Stimulated activated CD8-positive, alpha-beta memory T cell treated with anti-CD3 and anti-CD28 coated beads, Interleukin-15, amount 100 ng/mL, for 48 hours (primary cell): Measurements from ENCODE around the gene MED16.

ENCODE experiments used
- DNase-seq, 2 donors: peaks; one replicate each; pipeline ENCODE4 v3.0.0-alpha.2; 2020; ENCODE audit warnings: low read depth in 2 of 2

Gene MED16

DNA sequence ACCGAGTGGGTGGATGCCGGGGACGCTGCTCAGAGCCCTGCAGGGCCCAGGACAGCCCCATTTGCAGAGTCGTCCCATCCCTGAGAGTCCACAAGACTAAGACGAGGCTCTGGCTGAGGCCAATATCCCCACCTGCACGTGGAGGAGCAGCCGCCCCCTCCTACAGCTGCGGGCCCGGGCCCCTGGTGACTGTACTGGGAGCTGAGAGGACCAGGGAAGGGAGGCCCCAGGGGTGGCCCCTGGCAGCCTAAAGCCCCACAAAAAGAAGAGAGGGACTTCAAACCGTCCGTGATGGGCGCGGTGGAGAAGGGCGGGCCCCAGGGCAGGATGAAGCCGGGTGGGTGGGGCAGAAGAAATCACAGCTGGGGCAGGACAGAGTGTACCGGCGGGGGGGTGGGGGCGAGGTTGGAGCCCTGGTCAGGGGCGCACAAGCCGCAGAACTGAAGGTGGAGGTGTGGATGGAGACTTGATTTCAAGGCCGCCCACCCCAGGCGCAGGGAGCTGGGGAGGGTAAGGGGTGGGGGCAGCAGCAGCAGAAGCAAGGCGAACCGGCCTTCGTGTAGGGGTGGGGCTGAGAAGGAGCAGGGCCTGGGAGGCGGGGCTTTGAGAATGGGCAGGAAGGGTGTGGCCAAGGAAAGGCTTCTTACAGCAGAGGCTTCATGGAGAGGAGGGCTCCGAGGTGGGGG, 20.6 kb downstream of the MED16 start:
- DNase-seq: peak; percentile 64 to 80

- DNase-seq: no peak
These were observed 21.3 kb downstream of the MED16 start for GRCh38 chr19:871446-872265.

GRCh38 chr19:870963-871401, 22.0 kb downstream of the MED16 start:
- no peak for DNase-seq

DNA sequence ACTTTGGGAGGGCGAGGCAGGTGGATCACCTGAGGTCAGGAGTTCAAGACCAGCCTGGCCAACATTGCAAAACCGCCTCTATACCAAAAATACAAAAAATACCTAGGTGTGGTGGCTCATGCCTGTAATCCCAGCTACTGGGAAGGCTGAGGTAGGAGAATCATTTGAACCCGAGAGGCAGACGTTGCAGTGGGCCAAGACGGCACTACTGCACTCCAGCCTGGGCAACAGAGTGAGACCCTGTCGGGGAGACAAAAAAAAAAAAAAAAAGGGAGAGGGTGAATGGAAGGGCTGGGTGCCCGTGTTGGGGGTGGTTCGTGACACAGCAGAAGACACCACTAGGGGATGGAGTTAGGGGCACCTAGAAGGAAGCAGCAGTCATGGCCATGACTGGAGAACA, 22.7 kb downstream of the MED16 start:
- no peak for DNase-seq

- no peak for DNase-seq
These were observed 23.5 kb downstream of the MED16 start for GRCh38 chr19:869245-870177.

DNA sequence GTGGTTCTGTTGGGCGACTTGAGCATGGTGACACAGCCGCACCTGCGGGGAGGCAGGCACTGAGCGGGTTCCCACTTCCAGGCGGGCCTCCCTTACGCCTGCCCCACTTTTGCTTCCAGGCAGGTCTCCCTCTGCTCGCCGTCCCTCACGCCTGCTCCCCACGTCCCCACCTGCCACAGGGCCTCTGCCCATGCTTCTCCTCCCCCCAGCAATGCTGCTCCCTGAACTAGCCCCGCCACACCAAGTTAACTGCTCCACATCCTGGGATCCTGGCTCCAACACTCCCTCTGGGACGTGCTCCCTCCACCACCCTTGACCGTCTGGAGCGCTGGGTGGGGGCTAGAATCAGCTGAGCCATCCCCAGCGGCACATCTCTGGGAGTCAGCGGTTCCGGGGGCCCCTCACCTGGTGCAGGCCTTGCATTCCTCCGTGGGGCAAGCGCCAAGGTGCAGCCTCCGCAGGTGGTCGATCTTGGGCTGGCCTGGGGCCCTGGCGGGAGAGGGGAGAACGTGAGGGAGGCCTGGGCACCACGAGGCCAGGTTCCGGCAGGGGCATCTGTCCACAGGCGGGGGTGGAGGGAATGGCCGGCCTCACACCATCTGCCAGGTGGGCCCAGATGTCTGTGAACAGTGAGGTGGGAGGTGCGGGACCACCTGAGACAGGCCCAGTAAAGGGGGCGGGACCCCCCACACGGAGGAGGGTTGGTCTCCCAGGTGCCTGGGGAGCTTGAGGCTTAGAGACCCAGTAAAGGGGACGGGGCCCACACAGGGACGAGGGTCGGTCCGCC, 24.3 kb downstream of the MED16 start:
- no peak for DNase-seq

- DNase-seq: no peak
These were observed 25.0 kb downstream of the MED16 start for GRCh38 chr19:867855-868457.

DNA sequence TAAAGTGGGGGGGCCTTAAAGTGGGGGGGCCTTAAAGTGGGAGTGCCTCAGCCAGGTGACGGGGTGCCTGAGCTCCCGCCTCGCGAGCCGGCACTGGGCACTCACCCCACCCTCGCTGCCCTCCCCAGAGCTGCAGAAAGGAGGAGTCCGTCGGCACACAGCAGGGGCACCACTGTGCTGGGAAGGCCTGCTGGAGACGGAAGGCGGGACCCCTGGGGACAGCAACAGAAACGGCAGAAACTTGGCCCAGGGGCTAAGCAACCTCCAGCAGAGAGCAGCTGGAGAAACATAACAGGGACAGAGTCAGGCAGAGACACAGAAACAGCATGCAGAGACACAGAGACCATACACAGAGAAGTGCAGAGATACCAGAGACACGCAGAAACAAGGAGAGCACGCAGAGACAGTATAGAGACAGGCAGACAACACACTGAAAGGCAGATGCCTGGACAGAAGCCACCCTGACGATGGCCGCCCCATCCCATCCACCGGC, 25.6 kb downstream of the MED16 start:
- DNase-seq: no peak

DNA sequence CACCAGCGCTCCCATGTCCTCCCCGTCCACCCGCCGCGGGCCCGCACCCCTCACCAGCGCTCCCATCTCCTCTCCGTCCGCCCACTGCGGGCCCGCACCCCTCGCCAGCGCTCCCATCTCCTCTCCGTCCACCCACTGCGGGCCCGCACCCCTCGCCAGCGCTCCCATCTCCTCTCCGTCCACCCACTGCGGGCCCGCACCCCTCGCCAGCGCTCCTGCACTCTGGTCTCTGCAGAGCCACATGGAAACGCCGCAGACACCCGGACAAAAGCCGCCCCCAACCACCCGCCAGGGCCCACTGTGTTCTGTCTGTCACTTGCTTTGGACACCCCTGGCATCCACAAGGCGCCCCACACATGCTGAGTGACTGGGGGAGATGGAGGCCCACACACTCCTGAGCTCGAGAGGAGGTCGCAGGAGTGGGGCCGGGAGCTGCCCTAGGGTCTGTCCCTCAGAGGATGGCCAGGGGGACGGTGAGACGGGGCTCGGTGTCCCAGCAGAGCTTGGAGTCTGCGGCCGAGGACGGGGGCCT, 26.2 kb downstream of the MED16 start:
- DNase-seq: no peak

DNA sequence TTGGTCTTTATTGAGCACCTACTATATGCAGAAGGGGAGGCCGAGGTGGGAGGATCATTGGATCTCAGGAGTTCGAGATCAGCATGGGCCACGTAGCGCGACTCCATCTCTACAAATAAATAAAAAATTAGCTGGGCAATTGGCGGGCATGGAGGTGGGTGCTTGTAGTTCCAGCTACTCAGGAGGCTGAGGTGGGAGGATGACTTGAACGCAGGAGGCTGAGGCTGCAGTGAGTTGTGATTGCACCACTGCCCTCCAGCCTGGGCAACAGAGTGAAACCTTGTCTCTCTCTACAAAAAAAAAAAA, 29.7 kb downstream of the MED16 start:
- no peak for DNase-seq

- peak; percentile 55 to 69 for DNase-seq
These were observed 30.2 kb downstream of the MED16 start for GRCh38 chr19:862581-863314.

- DNase-seq: peak; percentile 27 to 72
These were observed 31.0 kb downstream of the MED16 start for GRCh38 chr19:861756-862580.

DNA sequence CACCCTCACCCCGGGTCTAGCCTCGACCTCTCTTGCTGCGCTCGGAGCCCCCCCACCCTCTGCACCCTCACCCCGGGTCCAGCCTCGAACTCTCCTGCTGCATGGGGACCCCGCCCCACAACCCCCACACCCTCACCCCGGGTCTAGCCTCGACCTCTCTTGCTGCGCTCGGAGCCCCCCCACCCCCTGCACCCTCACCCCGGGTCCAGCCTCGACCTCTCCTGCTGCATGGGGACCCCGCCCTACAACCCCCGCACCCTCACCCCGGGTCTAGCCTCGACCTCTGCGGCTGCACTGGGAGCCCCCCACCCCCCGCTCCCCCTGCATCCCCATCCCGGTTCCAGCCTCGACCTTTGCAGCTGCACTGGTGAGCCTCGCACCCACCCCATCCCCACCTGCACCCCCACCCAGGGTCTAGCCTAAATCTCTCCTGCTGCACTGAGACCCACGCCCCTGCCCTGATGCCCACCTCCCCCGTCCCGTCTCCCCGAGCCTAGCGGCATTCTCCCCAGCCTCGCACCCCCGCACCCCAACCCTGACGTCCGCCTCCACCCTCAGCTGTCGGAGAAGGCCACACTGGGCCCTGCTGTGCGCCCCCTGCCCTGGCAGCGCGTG, 31.7 kb downstream of the MED16 start:
- no peak for DNase-seq

- no peak for DNase-seq
These were observed 33.8 kb downstream of the MED16 start, which contains the start of gene CFD for GRCh38 chr19:858868-859843. Gene CFD, plus strand, starts transcription at chr19:859664. Its CDS starts 26 bp downstream, at chr19:859690.

DNA sequence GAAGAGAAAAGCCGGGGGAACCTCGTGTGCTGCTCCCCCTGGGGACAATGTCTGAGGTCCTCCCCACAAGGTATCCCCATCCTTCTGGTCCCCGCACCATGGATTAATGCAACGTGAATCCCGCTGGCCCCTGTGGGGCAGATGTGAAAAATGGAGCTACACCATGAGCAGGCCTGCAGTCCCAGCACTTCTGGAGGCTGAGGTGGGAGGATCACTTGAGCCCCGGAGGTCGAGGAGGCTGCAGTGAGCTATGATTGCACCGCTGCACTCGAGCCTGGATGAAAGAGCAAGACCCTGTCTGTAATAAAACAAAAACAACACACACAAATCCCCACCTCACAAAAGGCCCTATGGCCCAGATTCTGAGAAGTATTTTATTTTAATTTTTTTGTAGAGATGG, 34.7 kb downstream of the MED16 start:
- no peak for DNase-seq

GRCh38 chr19:855566-856120, 37.3 kb downstream of the MED16 start:
- DNase-seq: no peak

- DNase-seq: no peak
These were observed 37.8 kb downstream of the MED16 start for GRCh38 chr19:855142-855541.
